ENCODE data around the gene TGM1.
A peak's percentile ranks its signal among the peaks of the same experiment; 100 is the strongest.

TGM1 gene

DNA sequence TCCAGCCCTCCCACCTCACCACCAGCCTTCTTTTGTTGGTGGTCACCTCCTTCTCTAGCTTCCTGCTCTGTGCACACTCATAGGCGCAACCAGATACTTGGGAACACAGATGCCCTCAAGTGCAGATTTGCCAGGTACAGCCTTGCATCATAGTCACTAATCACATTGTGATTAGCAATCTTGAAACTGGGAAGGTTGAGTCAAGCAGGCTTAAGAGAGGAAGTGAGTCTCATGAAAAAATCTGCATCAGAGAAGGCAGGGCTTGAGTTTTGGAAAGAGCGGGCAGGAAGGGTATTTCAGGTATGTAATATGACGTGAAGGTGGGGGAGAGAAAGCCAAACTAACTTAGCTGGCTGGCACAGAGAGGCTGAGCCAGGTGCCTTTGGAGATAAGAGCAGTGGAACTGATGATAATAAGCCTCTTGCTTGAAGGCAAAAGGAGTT lies 11.1 kb upstream of the TGM1 start:
- DNase-seq (ENCODE audit: insufficient read length, low spot score) (no peak), FAIRE-seq (no peak)
- TF ChIP-seq, protein P1, sequence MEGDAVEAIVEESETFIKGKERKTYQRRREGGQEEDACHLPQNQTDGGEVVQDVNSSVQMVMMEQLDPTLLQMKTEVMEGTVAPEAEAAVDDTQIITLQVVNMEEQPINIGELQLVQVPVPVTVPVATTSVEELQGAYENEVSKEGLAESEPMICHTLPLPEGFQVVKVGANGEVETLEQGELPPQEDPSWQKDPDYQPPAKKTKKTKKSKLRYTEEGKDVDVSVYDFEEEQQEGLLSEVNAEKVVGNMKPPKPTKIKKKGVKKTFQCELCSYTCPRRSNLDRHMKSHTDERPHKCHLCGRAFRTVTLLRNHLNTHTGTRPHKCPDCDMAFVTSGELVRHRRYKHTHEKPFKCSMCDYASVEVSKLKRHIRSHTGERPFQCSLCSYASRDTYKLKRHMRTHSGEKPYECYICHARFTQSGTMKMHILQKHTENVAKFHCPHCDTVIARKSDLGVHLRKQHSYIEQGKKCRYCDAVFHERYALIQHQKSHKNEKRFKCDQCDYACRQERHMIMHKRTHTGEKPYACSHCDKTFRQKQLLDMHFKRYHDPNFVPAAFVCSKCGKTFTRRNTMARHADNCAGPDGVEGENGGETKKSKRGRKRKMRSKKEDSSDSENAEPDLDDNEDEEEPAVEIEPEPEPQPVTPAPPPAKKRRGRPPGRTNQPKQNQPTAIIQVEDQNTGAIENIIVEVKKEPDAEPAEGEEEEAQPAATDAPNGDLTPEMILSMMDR (IDR thresholded peaks at IDR 0.05; ENCODE audit: insufficient read depth, missing control alignments) = no peak

DNA sequence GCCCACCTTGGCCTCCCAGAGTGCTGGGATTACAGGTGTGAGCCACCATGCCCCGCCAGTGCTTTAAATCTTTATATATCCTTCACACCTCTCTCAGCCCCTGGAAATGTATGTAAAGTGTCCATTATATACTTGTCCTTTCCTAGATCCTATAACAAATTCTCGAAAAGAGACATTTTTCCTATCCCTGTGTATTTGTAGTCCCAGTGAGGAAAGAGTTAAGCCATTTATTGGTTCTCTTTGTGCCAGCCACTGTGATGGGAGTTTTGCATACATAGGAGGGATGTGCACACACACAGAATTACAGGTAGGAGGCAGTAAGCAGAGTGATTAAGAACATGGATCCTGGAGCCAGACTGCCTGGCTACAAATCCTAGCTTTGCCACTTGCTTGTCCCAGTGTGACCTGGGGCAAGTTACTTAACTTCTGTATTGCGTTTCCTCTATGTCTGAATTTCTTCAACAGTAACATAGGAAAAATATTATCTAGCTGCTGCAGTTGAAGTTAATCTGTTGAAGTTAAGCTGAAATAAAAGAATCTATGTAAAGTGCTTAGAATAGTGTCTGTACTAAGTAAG lies 10.5 kb upstream of the TGM1 start:
- DNase-seq (ENCODE audit: insufficient read length, low spot score) (peak; percentile 60), FAIRE-seq (no peak)
- TF ChIP-seq, protein P1 (IDR thresholded peaks at IDR 0.05; ENCODE audit: insufficient read depth, missing control alignments) = peak; percentile 12

DNA sequence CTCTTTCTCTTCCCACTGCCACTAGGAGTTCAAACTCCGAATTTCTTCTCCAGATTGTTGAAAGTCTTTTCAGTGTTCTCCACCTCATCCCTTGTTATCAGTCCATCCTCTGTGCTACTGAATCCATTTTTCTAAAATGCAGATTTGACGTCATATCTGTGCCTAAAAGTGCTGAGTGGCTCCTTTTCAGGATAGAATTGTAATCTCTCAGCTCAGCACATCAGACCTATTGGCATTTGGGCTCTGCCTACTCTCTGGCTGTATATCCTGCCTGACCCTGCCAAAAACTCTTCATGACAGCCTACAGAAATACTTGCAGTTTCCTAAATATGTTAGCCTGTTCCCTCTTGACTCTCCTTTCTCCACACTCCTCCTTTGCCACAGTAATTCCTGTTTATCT lies 9.5 kb upstream of the TGM1 start:
- no peak for FAIRE-seq
- TF ChIP-seq, protein P1 (IDR thresholded peaks at IDR 0.05; ENCODE audit: insufficient read depth, missing control alignments) = no peak

DNA sequence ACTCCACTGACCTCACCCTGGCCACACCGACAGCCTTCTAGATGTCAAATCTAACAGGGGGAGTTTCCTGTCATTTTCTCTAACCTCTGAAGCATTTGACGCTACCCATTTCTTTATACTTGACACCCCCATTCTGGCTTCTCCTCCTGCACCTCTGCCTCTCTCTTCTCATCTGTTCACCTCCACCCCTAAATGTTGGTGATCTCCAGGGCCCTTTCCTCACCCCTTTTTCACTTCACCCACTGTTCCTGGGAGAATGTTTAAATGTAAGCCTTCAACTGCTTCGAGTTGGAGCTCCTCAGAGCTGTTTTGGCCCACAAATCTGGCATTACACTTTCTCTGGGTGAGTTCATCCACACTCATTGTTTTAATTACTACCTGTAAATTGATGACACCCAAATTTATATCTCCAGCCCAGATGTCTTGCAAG lies 8.9 kb upstream of the TGM1 start:
- TF ChIP-seq, protein P1 (IDR thresholded peaks at IDR 0.05; ENCODE audit: insufficient read depth, missing control alignments) = no peak
- no peak for FAIRE-seq
- DNase-seq (ENCODE audit: insufficient read length, low spot score) = no peak

More for the DNA sequence above, 9.5 kb upstream of the TGM1 start:
- DNase-seq (ENCODE audit: insufficient read length, low spot score) = no peak

DNA sequence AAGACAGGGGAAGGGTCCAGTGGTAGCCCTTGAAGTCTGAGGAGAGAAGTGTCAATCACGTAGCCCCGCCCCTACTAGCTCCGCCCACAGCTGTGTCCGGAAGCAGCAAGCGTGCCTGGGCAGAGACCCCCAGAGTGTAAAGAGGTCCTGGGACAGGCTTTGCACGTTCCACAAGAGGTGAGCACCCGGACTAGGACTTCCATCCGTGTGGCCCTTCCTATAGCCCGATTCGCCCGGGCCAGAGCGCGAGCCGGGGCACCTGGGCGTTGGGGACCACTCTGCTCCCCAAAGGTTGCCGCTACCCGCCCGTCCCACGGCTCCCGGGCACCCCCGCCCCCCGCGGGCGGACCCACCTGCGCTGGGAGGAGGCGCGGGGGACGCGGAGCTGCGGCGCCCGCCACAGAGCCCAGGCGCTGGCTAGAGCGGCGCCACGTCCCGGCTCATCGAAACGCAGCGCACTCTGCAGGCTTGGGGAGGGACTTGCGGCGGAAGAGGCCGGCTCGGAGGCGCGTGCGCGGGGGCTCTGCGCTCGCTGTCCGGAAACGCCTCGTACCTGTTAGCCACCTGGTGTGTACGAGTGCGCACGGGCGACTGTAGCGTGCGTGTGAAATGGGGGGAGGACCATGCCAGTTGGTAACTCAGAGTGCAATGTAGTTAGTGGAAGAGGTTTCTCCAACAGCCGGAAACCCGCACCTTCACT lies 8.3 kb upstream of the TGM1 start, which contains the start of gene RABGGTA:
Gene RABGGTA, minus strand, starts transcription at position 464 of the 700 bp plus-strand sequence. CDS start 482 bp downstream, outside the sequence.
- FAIRE-seq (no peak), DNase-seq (ENCODE audit: insufficient read length, low spot score) (peak; percentile 95)
- TF ChIP-seq, protein P1 (IDR thresholded peaks at IDR 0.05; ENCODE audit: insufficient read depth, missing control alignments) = peak; percentile 75

- FAIRE-seq (no peak), DNase-seq (ENCODE audit: insufficient read length, low spot score) (no peak)
- TF ChIP-seq, protein P1 (IDR thresholded peaks at IDR 0.05; ENCODE audit: insufficient read depth, missing control alignments) = no peak
Measured at GRCh38 chr14:24270537-24271133, 7.7 kb upstream of the TGM1 start.

Measured in D721Med (cell line).